Osteocyte (in vitro differentiated cells): ENCODE results near the gene HDAC4. TPM values are rescaled to one million over a fixed set of nuclear protein-coding genes. Genes with fewer than 3 reads are reported as not detected.

ENCODE experiments used
- DNase-seq: peaks from one replicate; pipeline ENCODE4 v3.0.0; 2021; ENCODE audit warnings: mixed read lengths; ENCODE audit not compliant: unreplicated experiment; ENCODE audit errors: extremely low spot score
- H3K27ac Mint-ChIP-seq: one replicate; pipeline ENCODE4 v1.8.0; 2021; ENCODE audit warnings: mild to moderate bottlenecking, mixed read lengths; ENCODE audit not compliant: unreplicated experiment
- H3K27me3 Mint-ChIP-seq: one replicate; pipeline ENCODE4 v1.8.0; 2021; ENCODE audit warnings: mixed read lengths; ENCODE audit not compliant: unreplicated experiment
- H3K36me3 Mint-ChIP-seq: one replicate; pipeline ENCODE4 v1.8.0; 2021; ENCODE audit warnings: mixed read lengths; ENCODE audit not compliant: unreplicated experiment
- H3K4me1 Mint-ChIP-seq: one replicate; pipeline ENCODE4 v1.8.0; 2021; ENCODE audit warnings: mixed read lengths; ENCODE audit not compliant: unreplicated experiment
- H3K4me3 Mint-ChIP-seq: one replicate; pipeline ENCODE4 v1.8.0; 2021; ENCODE audit warnings: mild to moderate bottlenecking, moderate library complexity, mixed read lengths; ENCODE audit not compliant: unreplicated experiment
- H3K9me3 Mint-ChIP-seq: one replicate; pipeline ENCODE4 v1.8.0; 2021; ENCODE audit warnings: mixed read lengths; ENCODE audit not compliant: unreplicated experiment
- total RNA-seq: library from RNA; stranded (reverse); gene quantifications from 2 replicates; pipeline ENCODE4 v1.2.1, GENCODE V29; 2021
- TF ChIP-seq, protein P1 (sequence below): fragments of 200-600 bp; sonication (generic); IDR thresholded peaks from 2 replicates; pipeline ENCODE4 v1.5.0; 2021; ENCODE audit warnings: antibody characterized with exemption, mild to moderate bottlenecking, moderate library complexity

HDAC4 gene
- total RNA-seq, 1 donor from 2014 or later: 30.3 TPM

DNA sequence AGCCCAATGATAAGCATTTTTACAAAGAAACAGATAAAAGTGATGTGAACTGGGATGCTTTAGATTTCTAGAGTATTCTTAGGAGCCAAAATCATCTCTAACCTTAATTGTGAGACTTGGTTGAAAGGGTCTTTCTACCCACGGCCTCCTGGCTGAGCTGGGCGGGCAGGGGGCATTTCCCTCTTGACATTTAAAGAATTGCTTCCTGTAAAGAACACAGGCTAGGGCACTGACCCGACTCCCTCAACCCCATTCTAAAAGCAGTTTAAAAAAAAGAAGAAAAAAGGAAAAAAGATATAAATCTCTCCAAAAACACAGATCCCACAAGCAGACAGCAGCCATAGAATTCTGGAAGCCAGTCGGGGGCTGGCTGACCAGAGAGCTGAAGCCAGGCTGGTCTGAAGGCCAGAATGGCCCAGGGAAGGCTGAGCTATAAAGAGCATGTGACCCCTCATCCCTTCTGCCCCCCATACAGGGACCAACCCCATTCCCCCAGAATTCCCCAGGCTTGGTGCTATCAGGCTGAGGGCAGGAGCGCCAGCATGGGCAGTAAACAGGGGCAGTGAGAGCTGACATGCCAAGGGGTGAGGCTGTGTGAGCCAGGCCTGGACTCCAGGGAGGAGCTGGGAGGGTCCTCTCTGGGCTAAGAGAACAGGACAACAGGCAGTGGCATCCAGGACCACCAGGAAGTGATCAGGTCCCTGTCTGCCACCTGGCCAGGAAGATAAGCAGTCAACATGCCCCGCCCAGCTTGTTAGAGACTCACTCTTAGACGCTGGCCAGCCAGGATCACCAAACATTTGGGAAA lies 188.5 kb downstream of the HDAC4 start:
- TF ChIP-seq, protein P1, sequence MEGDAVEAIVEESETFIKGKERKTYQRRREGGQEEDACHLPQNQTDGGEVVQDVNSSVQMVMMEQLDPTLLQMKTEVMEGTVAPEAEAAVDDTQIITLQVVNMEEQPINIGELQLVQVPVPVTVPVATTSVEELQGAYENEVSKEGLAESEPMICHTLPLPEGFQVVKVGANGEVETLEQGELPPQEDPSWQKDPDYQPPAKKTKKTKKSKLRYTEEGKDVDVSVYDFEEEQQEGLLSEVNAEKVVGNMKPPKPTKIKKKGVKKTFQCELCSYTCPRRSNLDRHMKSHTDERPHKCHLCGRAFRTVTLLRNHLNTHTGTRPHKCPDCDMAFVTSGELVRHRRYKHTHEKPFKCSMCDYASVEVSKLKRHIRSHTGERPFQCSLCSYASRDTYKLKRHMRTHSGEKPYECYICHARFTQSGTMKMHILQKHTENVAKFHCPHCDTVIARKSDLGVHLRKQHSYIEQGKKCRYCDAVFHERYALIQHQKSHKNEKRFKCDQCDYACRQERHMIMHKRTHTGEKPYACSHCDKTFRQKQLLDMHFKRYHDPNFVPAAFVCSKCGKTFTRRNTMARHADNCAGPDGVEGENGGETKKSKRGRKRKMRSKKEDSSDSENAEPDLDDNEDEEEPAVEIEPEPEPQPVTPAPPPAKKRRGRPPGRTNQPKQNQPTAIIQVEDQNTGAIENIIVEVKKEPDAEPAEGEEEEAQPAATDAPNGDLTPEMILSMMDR: no peak
- H3K4me3 Mint-ChIP-seq: no peak overlapping the region
- H3K36me3 Mint-ChIP-seq: no peaks in the 10 kb centered on the region
- DNase-seq: no peak
- peaks cover 3% of the 10 kb centered on the region for H3K4me1 Mint-ChIP-seq
- H3K27ac Mint-ChIP-seq: no peak overlapping the region
- H3K9me3 Mint-ChIP-seq: no peaks in the 10 kb centered on the region
- no peaks in the 10 kb centered on the region for H3K27me3 Mint-ChIP-seq

DNA sequence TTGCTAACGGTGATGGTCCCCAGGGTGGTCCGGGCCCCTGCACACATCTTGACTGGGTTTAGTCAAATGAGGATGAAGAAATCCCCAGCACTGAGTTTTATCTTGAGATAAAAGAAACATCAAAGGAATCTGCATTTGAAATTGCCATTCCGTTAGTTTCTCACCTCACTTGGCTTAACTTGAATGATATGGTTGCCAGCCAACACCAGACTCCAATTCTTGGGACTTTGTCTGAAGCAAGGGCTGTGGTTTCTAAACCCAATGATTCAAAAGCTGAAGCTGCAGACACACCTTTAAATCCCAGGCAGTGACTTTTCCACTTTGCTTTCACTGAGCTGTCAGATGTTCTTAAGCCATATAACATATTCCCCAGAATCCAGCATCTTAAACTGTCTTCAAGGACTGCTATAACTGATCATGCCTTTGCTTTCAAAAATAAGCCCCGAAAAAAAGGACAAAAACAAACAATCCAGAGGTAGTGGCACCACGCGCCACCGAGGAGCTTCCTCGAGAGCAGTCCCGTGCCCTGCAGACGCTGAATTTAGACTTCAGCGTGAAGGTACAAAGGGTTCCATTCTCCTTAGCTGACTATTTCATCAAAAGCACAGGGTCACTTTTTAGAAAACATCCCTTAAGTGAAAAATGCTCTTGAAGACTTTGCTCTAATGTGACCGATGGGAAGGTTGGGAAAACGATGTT lies 189.3 kb downstream of the HDAC4 start:
- Mint-ChIP-seq H3K27ac (no peak overlapping the region), H3K36me3 (no peaks in the 10 kb centered on the region), H3K4me3 (no peak overlapping the region), H3K9me3 (no peaks in the 10 kb centered on the region), H3K4me1 (peaks cover 3% of the 10 kb centered on the region), H3K27me3 (no peaks in the 10 kb centered on the region)
- DNase-seq: no peak
- TF ChIP-seq, protein P1: no peak

DNA sequence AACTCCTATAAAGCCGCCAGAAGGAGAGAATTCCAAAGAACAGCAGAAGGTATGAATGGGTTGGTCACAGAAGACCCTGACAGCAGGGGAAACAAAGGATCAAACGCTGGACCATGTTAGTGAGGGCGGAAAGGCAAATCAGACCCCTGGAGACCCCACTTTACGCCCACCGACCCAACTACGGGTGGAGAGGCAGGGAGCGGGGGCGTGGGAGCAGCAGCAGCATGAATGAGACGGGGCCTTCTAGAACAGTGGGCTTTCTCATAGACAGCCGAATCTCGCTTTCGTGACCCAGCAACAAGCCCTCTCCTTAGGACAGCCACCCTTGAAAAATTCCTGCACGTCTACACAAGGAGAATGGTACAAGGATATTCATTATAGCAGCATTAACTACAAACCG lies 191.0 kb downstream of the HDAC4 start:
- Mint-ChIP-seq H3K9me3 (no peaks in the 10 kb centered on the region), H3K27me3 (no peaks in the 10 kb centered on the region), H3K4me3 (no peak overlapping the region), H3K36me3 (no peaks in the 10 kb centered on the region), H3K27ac (no peak overlapping the region), H3K4me1 (peaks cover 3% of the 10 kb centered on the region)
- TF ChIP-seq, protein P1: no peak
- DNase-seq: no peak

DNA sequence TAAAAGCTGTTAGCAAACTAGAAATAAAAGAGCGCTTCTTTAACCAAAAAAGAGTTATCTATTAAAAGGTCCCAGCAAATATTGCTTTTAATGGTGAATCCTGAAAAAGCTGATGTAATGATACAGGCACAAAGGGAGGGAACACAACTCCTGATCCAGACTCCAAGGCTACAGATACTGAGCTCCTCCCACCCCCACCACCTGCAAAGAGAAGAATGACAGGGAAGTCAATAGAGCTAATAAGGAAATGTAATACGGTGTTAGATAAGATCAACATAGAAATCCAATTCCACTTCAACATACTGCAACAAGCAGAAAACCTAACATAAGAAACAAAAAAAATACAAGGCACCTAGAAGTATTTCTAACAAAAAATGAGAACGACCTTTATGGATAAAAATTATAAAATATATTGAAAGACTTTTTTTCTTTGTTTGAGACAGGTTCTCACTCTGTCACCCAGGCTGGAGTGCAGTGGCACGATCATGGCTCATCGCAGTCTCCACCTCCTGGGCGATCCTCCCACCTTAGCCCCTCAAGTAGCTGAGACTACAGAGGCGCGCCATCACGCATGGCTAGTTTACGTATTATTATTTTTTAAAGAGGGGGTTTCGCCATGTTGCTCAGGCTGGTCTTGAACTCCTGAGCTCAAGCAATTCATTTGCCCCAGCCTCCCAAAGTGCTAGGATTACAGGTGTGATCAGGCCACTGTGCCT lies 192.2 kb downstream of the HDAC4 start:
- H3K9me3 Mint-ChIP-seq: no peaks in the 10 kb centered on the region
- TF ChIP-seq, protein P1: no peak
- no peak overlapping the region for H3K4me3 Mint-ChIP-seq
- no peak for DNase-seq
- no peak overlapping the region for H3K27ac Mint-ChIP-seq
- H3K27me3 Mint-ChIP-seq: no peaks in the 10 kb centered on the region
- no peaks in the 10 kb centered on the region for H3K36me3 Mint-ChIP-seq
- peaks cover 2% of the 10 kb centered on the region for H3K4me1 Mint-ChIP-seq

DNA sequence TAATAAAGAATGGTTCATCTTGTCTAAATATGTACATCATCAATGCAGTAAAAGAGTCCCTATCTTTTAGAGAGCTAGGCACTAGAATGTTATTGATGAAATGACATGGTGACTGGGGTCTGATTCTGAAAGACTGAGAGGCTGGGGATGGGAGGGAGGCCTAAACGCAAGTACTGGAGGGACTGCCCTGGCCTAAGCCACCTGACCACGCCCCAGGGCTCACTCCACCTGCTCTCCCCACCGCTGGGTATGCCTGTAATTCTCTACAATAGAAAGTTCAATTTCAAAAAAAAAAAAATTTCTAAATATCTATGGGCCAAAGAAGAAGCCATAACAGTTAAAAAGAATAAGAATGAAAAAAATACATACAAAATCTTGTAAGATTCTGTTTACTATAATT lies 194.0 kb downstream of the HDAC4 start:
- H3K4me3 Mint-ChIP-seq: no peak overlapping the region
- TF ChIP-seq, protein P1: no peak
- no peak overlapping the region for H3K27ac Mint-ChIP-seq
- H3K27me3 Mint-ChIP-seq: no peaks in the 10 kb centered on the region
- no peaks in the 10 kb centered on the region for H3K9me3 Mint-ChIP-seq
- no peaks in the 10 kb centered on the region for H3K36me3 Mint-ChIP-seq
- no peaks in the 10 kb centered on the region for H3K4me1 Mint-ChIP-seq
- DNase-seq: no peak
